HCT116 (cell line): ENCODE data around the gene MCOLN3. TPM values are rescaled to one million over a fixed set of nuclear protein-coding genes. Genes with fewer than 3 reads are reported as not detected.

Source experiments
- ATAC-seq: fragments of 200-7000 bp; cut with Tn5 transposase; 2 replicates; pipeline ENCODE4 v1.9.1; 2020; ENCODE audit warnings: mild to moderate bottlenecking, moderate library complexity
- BruUV-seq: library from RNA; stranded (reverse); fragments of 400-500 nt; replicated peaks from 2 replicates; lab custom pipeline; 2021; lab: Mats Ljungman, UMichigan
- CTCF ChIA-PET: fragments of 300-600 bp; sonication (Branson Sonifier 250); formaldehyde crosslinking; loops from one replicate; lab custom pipeline; 2021; ENCODE audit warnings: antibody characterized with exemption; lab: Charles Lee
- POLR2A ChIA-PET: fragments of 300-600, 350-600 bp; sonication (Branson Sonifier 250); formaldehyde crosslinking; loops from one replicate; lab custom pipeline; 2021; ENCODE audit warnings: antibody characterized with exemption; lab: Charles Lee
- RAD21 ChIA-PET, 2 experiments: fragments of 300-600 bp; sonication (Branson Sonifier 250); formaldehyde crosslinking; loops; one replicate each; lab custom pipeline; 2023; ENCODE audit warnings: low total read pairs in 2 of 2; ENCODE audit not compliant: uncharacterized antibody in 2 of 2, unreplicated experiment in 2 of 2, low non-redundant PET in 1 of 2; lab: Charles Lee
- DNase-seq: peaks from one replicate; pipeline ENCODE4 v3.0.0-alpha.2; 2010; ENCODE audit warnings: low read depth, low spot score
- H2AFZ ChIP-seq: fragments of 200-600 bp; shearing (Covaris generic), sonication (generic); 2 replicates; pipeline ENCODE4 v1.6.1; 2017; ENCODE audit warnings: low read depth, mixed run types, mixed read lengths, antibody characterized with exemption, low read length; ENCODE audit not compliant: poor library complexity, severe bottlenecking
- H3K27ac ChIP-seq: 2 replicates; pipeline ENCODE4 v1.5.1; 2012; ENCODE audit warnings: low read depth, low read length
- H3K27me3 ChIP-seq: fragments of 200-600 bp; sonication (generic); 2 replicates; pipeline ENCODE4 v1.6.1; 2016; ENCODE audit warnings: mixed run types, low read length, mixed read lengths; ENCODE audit not compliant: insufficient read depth
- H3K36me3 ChIP-seq, 2 experiments: fragments of 200-500 bp in 1 of 2; fragments of 200-600 bp in 1 of 2; sonication (Bioruptor generic) in 1 of 2; sonication (generic) in 1 of 2; 2 replicates each; pipeline versions ENCODE4 v1.5.1 to v1.6.1; 2014 to 2016; ENCODE audit warnings: low read length in 2 of 2, inconsistent platforms in 1 of 2, mixed read lengths in 1 of 2, mixed run types in 1 of 2; ENCODE audit not compliant: insufficient read depth in 2 of 2, control insufficient read depth in 1 of 2
- H3K4me1 ChIP-seq, 2 experiments: fragments of 200-600 bp in 1 of 2; sonication (generic) in 1 of 2; 2 replicates each; pipeline versions ENCODE4 v1.5.1 to v1.6.1; 2012 to 2017; ENCODE audit warnings: low read length in 2 of 2, inconsistent platforms in 1 of 2, mild to moderate bottlenecking in 1 of 2, mixed read lengths in 1 of 2, mixed run types in 1 of 2, moderate library complexity in 1 of 2; ENCODE audit not compliant: insufficient read depth in 2 of 2, control insufficient read depth in 1 of 2
- H3K4me2 ChIP-seq: fragments of 200-600 bp; sonication (generic); 2 replicates; pipeline ENCODE4 v1.6.1; 2017; ENCODE audit warnings: mixed run types, low read length, mixed read lengths
- H3K4me3 ChIP-seq, 2 experiments: fragments of 200-600 bp in 1 of 2; sonication (generic) in 1 of 2; replicated peaks in 1 of 2; 2 replicates each; pipeline ENCODE4 v1.5.1; 2011 to 2016; ENCODE audit warnings: low read length in 2 of 2, control low read depth in 1 of 2, low read depth in 1 of 2, mild to moderate bottlenecking in 1 of 2, mixed read lengths in 1 of 2, mixed run types in 1 of 2
- H3K79me2 ChIP-seq: fragments of 200-600 bp; sonication (generic); 2 replicates; pipeline ENCODE4 v1.6.1; 2017; ENCODE audit warnings: mild to moderate bottlenecking, mixed run types, low read length, moderate library complexity, mixed read lengths; ENCODE audit not compliant: insufficient read depth
- H3K9ac ChIP-seq: fragments of 200-600 bp; sonication (generic); 2 replicates; pipeline ENCODE4 v1.6.1; 2016; ENCODE audit warnings: low read length, mixed read lengths
- H3K9me2 ChIP-seq: fragments of 200-600 bp; sonication (generic), shearing (Covaris generic); 2 replicates; pipeline ENCODE4 v1.6.1; 2017; ENCODE audit warnings: mixed run types, mild to moderate bottlenecking, moderate library complexity; ENCODE audit not compliant: insufficient read depth
- H3K9me3 ChIP-seq, 2 experiments: fragments of 200-500 bp in 1 of 2; fragments of 200-600 bp in 1 of 2; sonication (Bioruptor generic) in 1 of 2; sonication (generic) in 1 of 2; 2 replicates each; pipeline ENCODE4 v1.6.1; 2014 to 2017; ENCODE audit warnings: low read length in 2 of 2, mixed read lengths in 2 of 2, inconsistent platforms in 1 of 2, low read depth in 1 of 2, mild to moderate bottlenecking in 1 of 2, mixed run types in 1 of 2, moderate library complexity in 1 of 2; ENCODE audit not compliant: control insufficient read depth in 1 of 2, insufficient read depth in 1 of 2
- H4K20me1 ChIP-seq: fragments of 200-600 bp; sonication (generic), shearing (Covaris generic); 2 replicates; pipeline ENCODE4 v1.6.1; 2017; ENCODE audit warnings: mixed run types, mild to moderate bottlenecking, moderate library complexity; ENCODE audit not compliant: insufficient read depth
- CBX3 ChIP-seq: IDR thresholded peaks from 2 replicates; pipeline ENCODE4 v1.6.1; 2012; ENCODE audit warnings: low read depth
- CTCF ChIP-seq, 3 experiments: fragments of 200-600 bp in 1 of 3; sonication (generic) in 1 of 3; IDR thresholded peaks in 2 of 3; conservative IDR thresholded peaks in 1 of 3; 2 replicates each; pipeline ENCODE4 v1.5.1; 2012 to 2017; ENCODE audit warnings: low read depth in 2 of 3, low read length in 2 of 3, antibody characterized with exemption in 1 of 3, borderline replicate concordance in 1 of 3, control low read depth in 1 of 3, mild to moderate bottlenecking in 1 of 3, mixed read lengths in 1 of 3, mixed run types in 1 of 3, moderate library complexity in 1 of 3; ENCODE audit not compliant: insufficient read depth in 1 of 3
- EZH2 ChIP-seq: fragments of 200-600 bp; sonication (generic); IDR thresholded peaks from 2 replicates; pipeline ENCODE4 v1.6.1; 2017; ENCODE audit warnings: antibody characterized with exemption, mixed run types
- FOSL1 ChIP-seq: IDR thresholded peaks from 2 replicates; pipeline ENCODE4 v1.6.1; 2012; ENCODE audit warnings: low read depth
- JUND ChIP-seq: IDR thresholded peaks from 2 replicates; pipeline ENCODE4 v1.6.1; 2012
- MAX ChIP-seq: IDR thresholded peaks from 2 replicates; pipeline ENCODE4 v1.6.1; 2012
- POLR2A ChIP-seq: IDR thresholded peaks from 2 replicates; pipeline ENCODE4 v1.7.0; 2011; ENCODE audit warnings: borderline replicate concordance; ENCODE audit not compliant: insufficient read depth, insufficient read length; ENCODE audit errors: extremely low read depth
- SRF ChIP-seq: IDR thresholded peaks from 2 replicates; pipeline ENCODE4 v1.6.1; 2012; ENCODE audit warnings: low read depth
- TCF7L2 ChIP-seq: IDR thresholded peaks from 2 replicates; pipeline ENCODE4 v1.7.0; 2011; ENCODE audit warnings: borderline replicate concordance, inconsistent platforms; ENCODE audit not compliant: insufficient read depth, insufficient read length; ENCODE audit errors: extremely low read depth
- YY1 ChIP-seq: IDR thresholded peaks from 2 replicates; pipeline ENCODE4 v1.6.1; 2011; ENCODE audit warnings: low read length, low read depth, moderate library complexity, mild to moderate bottlenecking; ENCODE audit not compliant: insufficient replicate concordance; ENCODE audit errors: extremely low read depth
- intact Hi-C: fragments of 100-400 bp; cut with micrococcal nuclease; formaldehyde crosslinking; loops from 2 replicates; pipeline ENCODE4 v1.10.0; 2022
- total RNA-seq: library from RNA; stranded (reverse); gene quantifications from one replicate; pipeline ENCODE4 v1.2.1, GENCODE V29; 2021; ENCODE audit not compliant: unreplicated experiment

The MCOLN3 gene
- total RNA-seq, 1 experiment from 2014 or later = 10.7 TPM

- intact Hi-C loops = no loop called here
- ATAC-seq (no peak), DNase-seq (no peak)
- no peaks in the 10 kb centered on the region for H3K27me3 ChIP-seq
- ChIA-PET RAD21 (interaction anchor here in 1 of 2 experiments (0.7 kb wide), 1 partner anchor 25 kb away, joined by 3 read pairs; no protein-coding TSS in a partner anchor), POLR2A (interaction anchor here (0.6 kb wide), 1 partner anchor 29 kb away, joined by 3 read pairs; no protein-coding TSS in a partner anchor), CTCF (no interaction called here)
- peaks cover 0 to 4% of the 10 kb centered on the region in 2 experiments; a peak in 1 of 4 replicates for H3K36me3 ChIP-seq
- no TSS peak for BruUV-seq
- no peak overlapping the region for H3K4me2 ChIP-seq
- H3K9me3 ChIP-seq = no peaks in the 10 kb centered on the region
- H4K20me1 ChIP-seq = no peaks in the 10 kb centered on the region
- H2AFZ ChIP-seq = no peak overlapping the region
- H3K27ac ChIP-seq = no peak overlapping the region
- no peaks in the 10 kb centered on the region for H3K4me1 ChIP-seq
- no peaks in the 10 kb centered on the region for H3K9me2 ChIP-seq
- TF ChIP-seq POLR2A (no peak), CBX3 (no peak), JUND (no peak), MAX (no peak), TCF7L2 (no peak), EZH2 (no peak), YY1 (no peak), CTCF (IDR thresholded peaks at IDR 0.05 in 2 of 3, conservative IDR thresholded peaks at IDR 0.05 in 1 of 3; ENCODE audit: borderline replicate concordance in 1 of 3, insufficient read depth in 1 of 3, low read depth in 2 of 3, low read length in 2 of 3) (no peak), FOSL1 (no peak), SRF (no peak)
- TF ChIP-seq, all 23 proteins: peak for 0
- H3K4me3 ChIP-seq = no peak overlapping the region
- no peaks in the 10 kb centered on the region for H3K79me2 ChIP-seq
- H3K9ac ChIP-seq = no peak overlapping the region
Observed at GRCh38 chr1:85041793-85042192, 6.5 kb downstream of the MCOLN3 start.
